ENCODE measurements around the gene VPS26B. TPM values are rescaled to one million over a fixed set of nuclear protein-coding genes. Genes with fewer than 3 reads are reported as not detected.

The VPS26B gene
- total and polyA plus RNA-seq, 9 of the 15 experiments (the other 6 are each of a cell fraction or from before 2014, with no cell fraction given): 3.5 to 43.3 (median 27.4) TPM

GRCh38 chr11:134224710-134225664 is 516 bp downstream of the VPS26B start (continued):
- TF ChIP-seq CTBP1 (IDR thresholded peaks at IDR 0.05; ENCODE audit: borderline replicate concordance) (peak; percentile 73; the same call in 1 of the 2 replicates), HDAC1 (IDR thresholded peaks at IDR 0.05) (peak in 1 of 2 experiments; percentile 62; a peak in 1 of 4 replicates), GATAD2B (IDR thresholded peaks at IDR 0.05; ENCODE audit: borderline replicate concordance) (peak; percentile 85; the same call in 1 of the 2 replicates), TAF7 (tag; IDR thresholded peaks at IDR 0.05) (no peak), ZNF583 (CRISPR knock-in tag; IDR thresholded peaks at IDR 0.05) (no peak), ZBTB7A (IDR thresholded peaks at IDR 0.05; ENCODE audit: borderline replicate concordance, control insufficient read depth, low read depth, low read length) (peak; percentile 90), NR3C1 (CRISPR knock-in tag; IDR thresholded peaks at IDR 0.05) (no peak), NELFE (IDR thresholded peaks at IDR 0.05; ENCODE audit: insufficient read depth, insufficient read length) (no peak), GTF2F1 (IDR thresholded peaks at IDR 0.05; ENCODE audit: low read depth, low read length) (0 out of 2 replicates have a peak, but pooled peaks have one; percentile 6), PHF8 (IDR thresholded peaks at IDR 0.05; ENCODE audit: borderline replicate concordance, low read length) (peak; percentile 61; the same call in 1 of the 2 replicates), ZNF384 (IDR thresholded peaks at IDR 0.05; ENCODE audit: low read depth, low read length) (no peak), ETS1 (conservative IDR thresholded peaks at IDR 0.05; ENCODE audit: control insufficient read depth, low read depth, low read length) (peak; percentile 43; the same call in 1 of the 2 replicates), CBX2 (IDR thresholded peaks at IDR 0.05; ENCODE audit: insufficient read depth, low read length, poor library complexity, severe bottlenecking) (no peak), GTF2E2 (tag; IDR thresholded peaks at IDR 0.05) (no peak), SPI1 (IDR thresholded peaks at IDR 0.05; ENCODE audit: borderline replicate concordance, low read depth, low read length) (no peak), SIN3B (IDR thresholded peaks at IDR 0.05; ENCODE audit: low read depth) (peak; percentile 62; the same call in 1 of the 2 replicates), CBFA2T3 (IDR thresholded peaks at IDR 0.05) (no peak), HNRNPL (IDR thresholded peaks at IDR 0.05; ENCODE audit: low read depth, low read length) (no peak), ZNF212 (CRISPR knock-in tag; IDR thresholded peaks at IDR 0.05) (no peak), ZNF143 (CRISPR knock-in tag; IDR thresholded peaks at IDR 0.05) (no peak), NONO (IDR thresholded peaks at IDR 0.05; ENCODE audit: low read depth in 2 of 2, low read length in 1 of 2) (peak; percentile 33 to 81; a peak in 1 of 4 replicates), TAF1 (IDR thresholded peaks at IDR 0.05; ENCODE audit: control insufficient read depth, extremely low read depth, insufficient read depth, low read length, severe bottlenecking) (peak; percentile 18), HOXB6 (CRISPR knock-in tag; IDR thresholded peaks at IDR 0.05; ENCODE audit: borderline replicate concordance) (no peak), ZNF121 (CRISPR knock-in tag; conservative IDR thresholded peaks at IDR 0.05) (no peak), EGR1 (conservative IDR thresholded peaks at IDR 0.05) (0 out of 2 replicates have a peak, but pooled peaks have one; percentile 11)
- TF ChIP-seq, protein P1, sequence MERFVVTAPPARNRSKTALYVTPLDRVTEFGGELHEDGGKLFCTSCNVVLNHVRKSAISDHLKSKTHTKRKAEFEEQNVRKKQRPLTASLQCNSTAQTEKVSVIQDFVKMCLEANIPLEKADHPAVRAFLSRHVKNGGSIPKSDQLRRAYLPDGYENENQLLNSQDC (CRISPR knock-in tag; IDR thresholded peaks at IDR 0.05): no peak

All from K562 (cell line).